ENCODE measurements around the gene RASL10B.
A peak's percentile ranks its signal among the peaks of the same experiment; 100 is the strongest.
"Not testable (repeated sequence)": the region's sequence is repeated elsewhere in the genome, so short reads cannot be mapped to it uniquely, and the experiment has no call there.

RASL10B gene

GRCh38 chr17:35742496-35742895 lies 11.1 kb downstream of the RASL10B start:
- H3K9me3 Mint-ChIP-seq, result no peaks in the 10 kb centered on the region
- H3K36me3 Mint-ChIP-seq (ENCODE audit: low read depth), result no peaks in the 10 kb centered on the region
- no peak overlapping the region for H3K4me3 Mint-ChIP-seq
- peaks cover 2% of the 10 kb centered on the region for H3K4me1 Mint-ChIP-seq (ENCODE audit: low read depth)
- H3K27ac Mint-ChIP-seq, result no peak overlapping the region
- H3K27me3 Mint-ChIP-seq (ENCODE audit: low read depth), result peaks cover 45% of the 10 kb centered on the region
- DNase-seq (ENCODE audit: low spot score), result no peak

- no peak overlapping the region for H3K4me3 Mint-ChIP-seq
- no peaks in the 10 kb centered on the region for H3K9me3 Mint-ChIP-seq
- H3K27ac Mint-ChIP-seq, result no peak overlapping the region
- peaks cover 2% of the 10 kb centered on the region for H3K4me1 Mint-ChIP-seq (ENCODE audit: low read depth)
- H3K36me3 Mint-ChIP-seq (ENCODE audit: low read depth), result no peaks in the 10 kb centered on the region
- H3K27me3 Mint-ChIP-seq (ENCODE audit: low read depth), result peaks cover 44% of the 10 kb centered on the region
- DNase-seq (ENCODE audit: low spot score), result no peak
These were observed 11.5 kb downstream of the RASL10B start for GRCh38 chr17:35742896-35743477.

DNA sequence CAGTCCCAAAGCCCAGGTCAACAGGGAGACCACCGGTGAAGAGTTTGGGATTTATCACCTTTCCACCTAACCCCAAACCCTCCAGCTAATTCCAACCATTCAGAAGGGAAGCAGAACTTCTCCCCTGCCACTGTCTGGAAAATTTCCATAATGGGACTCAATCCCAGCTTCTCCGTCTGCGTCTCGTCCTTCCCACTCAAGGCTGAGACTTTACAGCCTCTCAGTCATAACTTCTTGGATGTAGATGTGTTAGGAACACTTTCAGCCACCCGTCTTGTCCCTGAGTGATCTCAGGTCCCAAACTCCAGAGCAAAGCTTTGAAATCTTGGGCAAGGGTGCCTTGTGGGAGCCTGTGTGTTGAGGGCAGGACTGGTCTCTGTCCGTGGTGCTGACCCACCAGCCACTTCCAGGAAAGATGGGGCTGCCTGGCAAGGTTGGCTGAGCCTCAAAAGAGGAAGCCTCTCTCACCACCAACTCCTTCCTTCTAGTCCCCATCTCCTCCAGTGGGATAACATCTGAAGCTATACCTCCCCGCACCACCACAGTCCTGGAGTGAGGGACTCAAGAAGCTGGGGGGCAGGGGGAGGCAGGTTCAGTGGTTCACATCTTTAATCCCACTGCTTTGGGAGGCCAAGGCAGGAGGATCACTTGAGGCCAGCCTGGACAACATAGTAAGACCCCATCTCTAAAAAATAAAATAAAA lies 12.3 kb downstream of the RASL10B start:
- Mint-ChIP-seq H3K27ac (no peak overlapping the region), H3K9me3 (no peaks in the 10 kb centered on the region)

DNA sequence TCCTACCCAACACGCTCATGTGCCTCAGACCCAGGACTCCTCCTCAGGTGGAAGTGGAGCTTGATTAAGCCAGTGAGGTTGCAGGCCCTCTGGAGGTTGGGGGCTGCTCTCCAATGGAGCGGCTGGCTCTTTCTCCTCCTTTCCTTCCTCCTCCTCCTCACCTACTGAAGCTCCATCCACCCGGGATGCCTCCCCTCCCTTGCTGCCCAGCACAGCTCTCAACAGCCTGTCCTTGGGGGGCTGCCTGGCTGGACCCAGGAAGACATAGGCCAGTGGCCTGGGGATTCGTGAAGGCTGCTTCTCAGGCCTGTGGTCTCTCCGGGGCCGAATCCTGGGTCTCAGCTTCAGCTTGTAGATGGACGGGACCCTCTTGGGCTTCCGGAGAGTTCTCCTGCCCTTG lies 13.4 kb downstream of the RASL10B start:
- no peak overlapping the region for H3K4me3 Mint-ChIP-seq
- H3K36me3 Mint-ChIP-seq (ENCODE audit: low read depth), result no peaks in the 10 kb centered on the region
- H3K9me3 Mint-ChIP-seq, result no peaks in the 10 kb centered on the region
- no peak overlapping the region for H3K27ac Mint-ChIP-seq
- H3K4me1 Mint-ChIP-seq (ENCODE audit: low read depth), result peaks cover 7% of the 10 kb centered on the region
- H3K27me3 Mint-ChIP-seq (ENCODE audit: low read depth), result peaks cover 46% of the 10 kb centered on the region
- no peak for DNase-seq (ENCODE audit: low spot score)

More for the DNA sequence above, 12.3 kb downstream of the RASL10B start:
- Mint-ChIP-seq H3K36me3 (ENCODE audit: low read depth) (no peaks in the 10 kb centered on the region), H3K4me1 (ENCODE audit: low read depth) (peaks cover 2% of the 10 kb centered on the region), H3K27me3 (ENCODE audit: low read depth) (peaks cover 46% of the 10 kb centered on the region), H3K4me3 (no peak overlapping the region)
- DNase-seq (ENCODE audit: low spot score), result no peak

- Mint-ChIP-seq H3K9me3 (no peaks in the 10 kb centered on the region), H3K36me3 (ENCODE audit: low read depth) (no peaks in the 10 kb centered on the region), H3K27ac (no peak overlapping the region), H3K27me3 (ENCODE audit: low read depth) (peaks cover 45% of the 10 kb centered on the region), H3K4me1 (ENCODE audit: low read depth) (peaks cover 9% of the 10 kb centered on the region), H3K4me3 (no peak overlapping the region)
- DNase-seq (ENCODE audit: low spot score), result no peak
These were observed 13.8 kb downstream of the RASL10B start for GRCh38 chr17:35745246-35745645.

DNA sequence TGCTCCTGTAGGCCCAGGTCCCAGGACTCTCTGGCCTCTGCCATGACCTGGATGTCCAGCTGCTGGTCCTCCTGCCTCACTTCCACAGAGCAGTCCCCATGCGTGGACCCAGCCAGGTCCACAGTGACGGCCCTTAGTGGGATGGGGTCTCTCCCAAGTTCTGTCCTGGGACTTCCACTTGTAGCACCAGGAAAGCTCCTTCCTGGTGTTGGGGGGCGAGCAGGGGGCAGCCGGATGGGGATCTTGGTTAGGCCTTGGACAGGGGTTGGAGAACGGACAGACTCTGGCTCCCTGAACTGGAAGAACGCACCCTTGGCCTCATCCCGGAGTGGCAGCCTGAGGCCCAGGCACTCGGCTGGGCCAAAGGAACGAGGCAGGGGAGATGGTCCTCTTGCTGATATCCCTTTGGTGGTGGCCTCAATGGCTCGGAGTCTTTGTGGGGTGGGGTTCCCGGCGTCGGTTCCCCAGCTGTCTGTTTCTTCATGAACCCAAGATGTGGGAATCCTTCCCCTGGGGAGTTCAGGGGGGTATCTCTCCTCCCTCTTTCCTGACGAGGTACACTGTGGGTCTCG lies 14.4 kb downstream of the RASL10B start:
- no peak overlapping the region for H3K27ac Mint-ChIP-seq
- no peaks in the 10 kb centered on the region for H3K9me3 Mint-ChIP-seq
- no peak overlapping the region for H3K4me3 Mint-ChIP-seq
- H3K36me3 Mint-ChIP-seq (ENCODE audit: low read depth), result no peaks in the 10 kb centered on the region
- DNase-seq (ENCODE audit: low spot score), result no peak
- peaks cover 44% of the 10 kb centered on the region for H3K27me3 Mint-ChIP-seq (ENCODE audit: low read depth)
- peaks cover 9% of the 10 kb centered on the region for H3K4me1 Mint-ChIP-seq (ENCODE audit: low read depth)

- Mint-ChIP-seq H3K36me3 (ENCODE audit: low read depth) (no peaks in the 10 kb centered on the region), H3K4me3 (no peak overlapping the region), H3K9me3 (no peaks in the 10 kb centered on the region), H3K4me1 (ENCODE audit: low read depth) (peaks cover 7% of the 10 kb centered on the region), H3K27me3 (ENCODE audit: low read depth) (peaks cover 37% of the 10 kb centered on the region), H3K27ac (no peak overlapping the region)
- DNase-seq (ENCODE audit: low spot score), result peak; percentile 56
These were observed 16.1 kb downstream of the RASL10B start for GRCh38 chr17:35747540-35748017.

DNA sequence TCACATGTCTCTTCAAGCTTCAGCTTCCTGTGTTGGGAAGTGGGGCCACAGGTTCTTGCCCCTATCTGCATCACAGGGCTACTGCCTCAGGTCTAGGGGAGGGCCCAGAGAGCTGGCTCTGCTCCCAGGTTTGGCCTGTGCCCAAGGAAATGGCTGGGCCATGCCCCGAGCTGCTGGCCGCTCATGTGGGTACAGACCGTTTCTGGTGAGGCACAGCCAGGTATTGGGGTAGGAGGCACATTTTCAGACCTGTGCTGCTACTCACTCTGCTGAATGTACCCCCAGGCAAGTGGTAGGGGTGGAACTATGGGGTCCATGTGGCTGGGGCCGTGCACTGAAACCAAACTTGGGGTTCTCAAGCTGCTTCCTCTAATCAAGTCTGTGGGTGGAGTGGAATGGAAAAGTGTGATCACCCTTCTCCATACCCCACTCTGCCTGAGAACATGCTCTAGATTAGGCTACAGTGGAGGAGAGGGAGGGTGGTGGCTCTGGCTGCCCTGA lies 17.0 kb downstream of the RASL10B start:
- Mint-ChIP-seq H3K9me3 (no peaks in the 10 kb centered on the region), H3K4me3 (no peak overlapping the region), H3K27me3 (ENCODE audit: low read depth) (peaks cover 38% of the 10 kb centered on the region), H3K27ac (no peak overlapping the region), H3K4me1 (ENCODE audit: low read depth) (peaks cover 7% of the 10 kb centered on the region), H3K36me3 (ENCODE audit: low read depth) (no peaks in the 10 kb centered on the region)
- no peak for DNase-seq (ENCODE audit: low spot score)

GRCh38 chr17:35748979-35749378 lies 17.5 kb downstream of the RASL10B start:
- H3K4me3 Mint-ChIP-seq, result no peak overlapping the region
- H3K27ac Mint-ChIP-seq, result no peak overlapping the region
- H3K9me3 Mint-ChIP-seq, result no peaks in the 10 kb centered on the region
- no peak for DNase-seq (ENCODE audit: low spot score)
- peaks cover 39% of the 10 kb centered on the region for H3K27me3 Mint-ChIP-seq (ENCODE audit: low read depth)
- H3K36me3 Mint-ChIP-seq (ENCODE audit: low read depth), result no peaks in the 10 kb centered on the region
- peaks cover 7% of the 10 kb centered on the region for H3K4me1 Mint-ChIP-seq (ENCODE audit: low read depth)

GRCh38 chr17:35749560-35750412 lies 18.3 kb downstream of the RASL10B start:
- H3K4me1 Mint-ChIP-seq (ENCODE audit: low read depth), result peaks cover 7% of the 10 kb centered on the region
- no peak for DNase-seq (ENCODE audit: low spot score)
- peaks cover 37% of the 10 kb centered on the region for H3K27me3 Mint-ChIP-seq (ENCODE audit: low read depth)
- no peak overlapping the region for H3K4me3 Mint-ChIP-seq
- no peaks in the 10 kb centered on the region for H3K36me3 Mint-ChIP-seq (ENCODE audit: low read depth)
- no peak overlapping the region for H3K27ac Mint-ChIP-seq
- H3K9me3 Mint-ChIP-seq, result no peaks in the 10 kb centered on the region

- no peaks in the 10 kb centered on the region for H3K9me3 Mint-ChIP-seq
- peaks cover 7% of the 10 kb centered on the region for H3K4me1 Mint-ChIP-seq (ENCODE audit: low read depth)
- no peak for DNase-seq (ENCODE audit: low spot score)
- no peak overlapping the region for H3K27ac Mint-ChIP-seq
- no peaks in the 10 kb centered on the region for H3K36me3 Mint-ChIP-seq (ENCODE audit: low read depth)
- peaks cover 37% of the 10 kb centered on the region for H3K27me3 Mint-ChIP-seq (ENCODE audit: low read depth)
- H3K4me3 Mint-ChIP-seq, result no peak overlapping the region
These were observed 19.3 kb downstream of the RASL10B start for GRCh38 chr17:35750526-35751395.

DNA sequence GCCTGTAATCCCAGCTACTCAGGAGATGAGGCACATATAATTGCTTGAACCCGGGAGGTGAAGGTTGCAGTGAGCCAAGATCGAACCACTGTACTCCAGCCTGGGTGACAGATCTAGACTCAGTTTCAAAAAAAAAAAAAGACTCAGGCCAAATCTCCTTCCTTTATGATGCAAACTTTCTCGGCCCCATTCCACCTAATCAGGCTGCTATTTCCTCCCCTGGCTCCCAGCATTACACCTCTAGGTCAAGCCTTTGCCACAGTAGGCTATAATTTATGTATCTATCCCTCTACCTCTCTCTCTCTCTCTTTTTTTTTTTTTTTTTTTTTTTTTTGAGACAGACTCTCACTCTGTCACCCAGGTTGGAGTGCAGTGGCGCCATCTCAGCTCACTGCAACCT lies 20.1 kb downstream of the RASL10B start:
- not testable (repeated sequence) for H3K36me3 Mint-ChIP-seq (ENCODE audit: low read depth); H3K4me3 Mint-ChIP-seq; H3K9me3 Mint-ChIP-seq; H3K4me1 Mint-ChIP-seq (ENCODE audit: low read depth); DNase-seq (ENCODE audit: low spot score); H3K27ac Mint-ChIP-seq
- H3K27me3 Mint-ChIP-seq (ENCODE audit: low read depth), result peaks cover 37% of the 10 kb centered on the region

DNA sequence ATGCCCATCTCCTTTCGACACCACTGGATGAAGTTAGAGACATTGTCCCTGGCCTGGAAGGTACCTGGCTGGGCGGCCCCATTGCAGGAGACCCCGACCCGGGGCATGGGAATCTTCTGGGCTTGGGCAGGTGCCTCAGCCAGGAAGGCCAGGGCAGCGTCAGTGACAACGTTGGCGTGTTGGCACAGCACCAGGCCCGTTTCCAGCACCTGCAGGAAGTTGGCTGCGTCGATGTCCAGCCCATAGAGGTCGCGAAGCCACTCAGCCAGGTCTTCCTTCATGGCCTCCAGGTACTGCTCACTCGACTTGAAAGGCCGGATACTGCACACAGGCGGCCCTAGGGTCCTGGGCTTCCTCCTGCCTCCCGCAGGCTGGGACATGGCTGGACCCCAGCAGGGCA lies 21.0 kb downstream of the RASL10B start:
- no peak for DNase-seq (ENCODE audit: low spot score)
- Mint-ChIP-seq H3K9me3 (no peaks in the 10 kb centered on the region), H3K36me3 (ENCODE audit: low read depth) (no peaks in the 10 kb centered on the region), H3K27me3 (ENCODE audit: low read depth) (peaks cover 37% of the 10 kb centered on the region), H3K27ac (no peak overlapping the region), H3K4me3 (no peak overlapping the region), H3K4me1 (ENCODE audit: low read depth) (peaks cover 7% of the 10 kb centered on the region)
